Activated CD4-positive, CD25-positive, alpha-beta regulatory T cell (primary cell): ENCODE results near the gene RNF182.
"Not testable (repeated sequence)": the region's sequence is repeated elsewhere in the genome, so short reads cannot be mapped to it uniquely, and the experiment has no call there.

ENCODE experiments used
- DNase-seq, 4 experiments: peaks; one replicate each; lab custom pipeline; 2025; lab: John Stamatoyannopoulos, UW

Gene RNF182, protein sequence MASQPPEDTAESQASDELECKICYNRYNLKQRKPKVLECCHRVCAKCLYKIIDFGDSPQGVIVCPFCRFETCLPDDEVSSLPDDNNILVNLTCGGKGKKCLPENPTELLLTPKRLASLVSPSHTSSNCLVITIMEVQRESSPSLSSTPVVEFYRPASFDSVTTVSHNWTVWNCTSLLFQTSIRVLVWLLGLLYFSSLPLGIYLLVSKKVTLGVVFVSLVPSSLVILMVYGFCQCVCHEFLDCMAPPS

DNA sequence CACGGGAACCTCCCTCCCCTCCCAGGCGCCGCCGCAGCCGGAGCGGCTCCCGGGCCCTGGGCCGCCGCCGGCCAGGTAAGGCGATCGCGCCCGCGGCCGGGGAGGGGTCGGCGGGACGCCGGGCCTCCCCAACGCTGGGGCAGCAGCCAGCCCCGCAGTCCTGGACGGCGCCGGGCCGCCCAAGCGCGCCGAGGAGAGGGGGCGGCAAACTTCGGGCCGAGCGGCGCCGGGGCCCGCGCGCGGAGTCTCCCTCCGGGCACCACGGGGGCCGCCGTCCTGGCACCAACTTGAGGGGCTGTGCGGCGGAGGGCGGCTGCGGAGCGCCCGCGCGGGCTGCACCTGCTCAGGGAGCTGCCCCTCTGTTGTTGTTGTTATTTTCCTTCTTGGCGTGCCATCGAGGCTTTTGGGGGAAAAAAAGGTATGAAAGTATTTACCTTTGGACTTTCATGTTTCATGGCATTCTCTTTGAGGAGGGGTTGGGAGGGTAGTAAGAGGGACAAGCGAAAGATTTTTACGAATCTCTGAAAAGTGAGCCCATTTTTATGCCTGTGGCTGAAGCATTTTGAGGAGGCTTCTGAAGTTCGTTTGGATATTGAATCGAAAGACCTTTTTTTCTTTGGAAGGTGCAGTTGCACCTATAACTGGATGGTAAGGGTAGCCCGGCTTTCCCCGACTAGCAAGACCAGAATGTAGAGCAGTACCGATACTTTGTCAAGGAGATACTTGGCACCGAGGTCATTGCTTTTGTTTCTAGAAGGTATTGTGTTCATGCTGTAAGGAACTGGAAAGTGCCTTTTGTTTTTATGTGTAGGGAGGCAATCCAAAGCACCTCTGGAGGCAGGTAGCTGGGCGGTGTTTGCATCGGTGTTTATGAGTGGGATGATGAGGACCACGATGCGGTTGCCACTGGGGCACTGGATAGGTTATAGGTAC lies at the start of gene RNF182:
RNF182 (plus strand) TSS at position 4 of the 933 bp plus-strand sequence. CDS start 52,168 bp downstream, outside the sequence.
- peak in 1 of 4 experiments; percentile 2 for DNase-seq

DNA sequence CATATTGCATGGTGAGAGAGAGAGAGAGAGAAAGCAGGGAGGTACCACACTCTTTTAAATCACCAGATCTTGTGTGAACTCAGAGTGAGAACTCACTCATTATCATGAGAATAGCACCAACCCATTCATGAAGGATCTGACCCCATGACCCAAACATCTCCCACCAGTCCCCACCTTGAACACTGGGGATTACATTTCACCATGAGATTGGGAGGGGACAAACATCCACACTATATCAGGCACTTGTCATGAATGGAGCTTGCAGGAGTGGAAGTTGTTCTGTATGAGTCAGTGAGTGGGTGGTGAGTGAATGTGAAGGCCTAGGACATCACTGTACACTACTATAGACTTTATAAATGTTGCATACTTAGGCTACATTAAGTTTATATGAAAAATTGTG lies 47.7 kb upstream of the RNF182 start:
- DNase-seq, result no peak

DNA sequence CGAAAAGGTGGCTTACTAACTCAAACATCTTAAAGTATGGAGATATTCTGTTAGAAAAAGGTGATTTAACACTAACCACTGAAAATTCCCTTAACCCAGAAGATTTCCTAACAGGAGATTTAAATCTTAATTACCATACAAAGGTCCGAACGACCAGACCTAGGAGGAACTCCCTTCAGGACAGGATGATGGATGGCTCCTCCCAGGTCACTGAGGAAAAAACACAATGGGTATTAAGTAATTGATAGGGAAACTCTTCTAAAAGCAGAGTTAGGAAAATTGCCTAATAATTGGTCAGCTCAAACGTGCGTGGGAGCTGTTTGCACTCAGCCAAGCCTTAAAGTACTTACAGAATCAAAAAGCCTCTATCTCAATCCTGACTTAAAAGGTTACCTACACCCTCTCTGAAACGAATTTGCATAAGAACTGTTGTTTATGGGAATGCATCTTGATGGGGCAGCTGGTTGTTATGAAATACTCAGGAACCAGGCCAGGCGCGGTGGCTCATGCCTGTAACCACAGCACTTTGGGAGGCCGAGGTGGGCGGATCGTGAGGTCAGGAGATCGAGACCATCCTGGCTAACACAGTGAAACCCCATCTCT lies 44.6 kb upstream of the RNF182 start:
- DNase-seq, result not testable (repeated sequence)

DNA sequence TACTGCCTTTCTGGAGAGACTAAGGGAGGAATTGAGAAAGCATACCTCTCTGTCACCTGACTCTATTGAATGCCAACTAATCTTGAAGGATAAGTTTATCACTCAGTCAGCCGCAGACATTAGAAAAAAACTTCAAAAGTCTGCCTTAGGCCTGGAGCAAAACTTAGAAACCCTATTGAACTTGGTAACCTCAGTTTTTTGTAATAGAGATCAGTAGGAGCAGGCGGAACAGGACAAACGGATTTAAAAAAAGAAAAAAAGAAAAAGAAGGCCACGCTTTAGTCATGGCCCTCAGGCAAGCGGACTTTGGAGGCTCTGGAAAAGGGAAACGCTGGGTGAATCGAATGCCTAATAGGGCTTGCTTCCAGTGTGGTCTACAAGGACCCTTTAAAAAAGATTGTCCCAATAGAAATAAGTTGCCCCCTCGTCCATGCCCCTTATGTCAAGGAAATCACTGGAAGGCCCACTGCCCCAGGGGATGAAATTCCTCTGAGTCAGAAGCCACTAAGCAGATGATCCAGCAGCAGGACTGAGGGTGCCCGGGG lies 43.1 kb upstream of the RNF182 start:
- no peak for DNase-seq

DNA sequence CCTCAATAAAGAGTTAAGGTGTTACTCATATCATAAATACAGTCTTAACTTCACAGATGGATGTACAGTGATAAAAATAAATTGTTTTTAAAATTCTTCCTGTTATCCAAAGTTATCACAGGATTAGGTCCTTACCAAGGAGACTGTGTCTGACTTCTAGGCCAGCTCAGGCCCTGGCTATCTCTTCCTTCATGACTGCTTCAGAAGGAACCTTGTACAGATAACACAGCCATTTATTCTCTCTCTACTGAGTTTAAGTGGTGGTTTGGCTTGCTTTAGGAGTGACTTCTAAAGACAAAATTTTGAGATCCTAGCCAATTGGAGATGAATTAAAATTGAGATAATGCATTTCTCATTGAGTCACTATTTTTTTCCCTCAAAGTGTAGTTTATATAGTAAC lies 40.8 kb upstream of the RNF182 start:
- DNase-seq, result no peak

DNA sequence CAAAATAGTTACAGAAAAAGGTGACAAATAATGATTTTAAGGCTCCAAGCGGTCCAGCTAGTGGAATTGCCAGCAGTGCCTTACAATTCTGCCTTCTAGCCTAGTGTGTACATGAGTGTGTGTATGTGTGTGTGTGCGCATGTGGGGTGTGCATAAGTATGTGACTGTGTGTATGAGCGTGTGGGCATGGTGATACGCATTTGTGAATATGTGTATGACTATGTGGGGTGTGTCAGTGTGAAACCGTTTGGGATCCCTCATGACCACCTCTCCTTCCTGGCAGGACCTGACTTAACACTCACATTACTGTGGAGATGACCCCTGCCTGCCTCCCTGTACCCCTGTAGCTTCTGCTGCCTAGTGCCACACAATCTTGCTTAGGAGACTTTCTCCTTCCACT lies 40.4 kb upstream of the RNF182 start:
- DNase-seq, result no peak

DNA sequence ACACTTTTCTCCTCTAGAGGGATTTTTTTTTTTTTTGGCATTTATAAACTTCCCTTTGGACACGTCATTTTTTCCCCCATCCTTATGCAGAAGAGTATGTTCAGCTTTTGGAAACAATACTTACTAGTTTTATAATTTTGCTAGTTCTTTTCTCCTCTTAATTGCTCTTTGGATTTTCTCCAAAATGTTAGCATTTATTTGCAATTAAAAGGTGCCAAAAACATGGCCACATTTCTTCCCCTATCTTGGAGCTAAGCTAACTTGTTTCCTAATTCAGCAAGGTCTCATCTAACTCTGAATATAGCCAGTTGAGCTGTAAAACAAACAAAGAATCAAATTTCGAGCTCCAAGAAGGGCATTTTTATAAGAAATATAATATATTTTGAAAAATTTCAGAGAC lies 39.2 kb upstream of the RNF182 start:
- no peak for DNase-seq

DNA sequence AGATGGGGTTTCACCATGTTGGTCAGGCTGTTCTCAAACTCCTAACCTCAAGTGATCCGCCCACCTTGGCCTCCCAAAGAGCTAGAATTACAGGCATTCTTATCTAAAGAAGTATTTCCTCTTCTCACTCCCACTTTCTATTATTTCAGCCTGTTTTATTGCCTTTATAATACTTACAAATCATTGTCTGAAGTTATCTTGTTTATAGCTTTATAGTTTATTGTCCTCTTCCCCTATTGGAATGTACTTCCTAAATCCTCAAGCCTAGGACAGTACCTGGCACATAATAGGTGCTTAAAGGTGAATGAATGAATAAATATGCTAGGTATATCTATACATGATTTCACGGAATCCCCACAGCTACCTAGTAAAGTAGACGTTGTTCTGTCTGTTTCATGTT lies 37.8 kb upstream of the RNF182 start:
- no peak for DNase-seq

DNA sequence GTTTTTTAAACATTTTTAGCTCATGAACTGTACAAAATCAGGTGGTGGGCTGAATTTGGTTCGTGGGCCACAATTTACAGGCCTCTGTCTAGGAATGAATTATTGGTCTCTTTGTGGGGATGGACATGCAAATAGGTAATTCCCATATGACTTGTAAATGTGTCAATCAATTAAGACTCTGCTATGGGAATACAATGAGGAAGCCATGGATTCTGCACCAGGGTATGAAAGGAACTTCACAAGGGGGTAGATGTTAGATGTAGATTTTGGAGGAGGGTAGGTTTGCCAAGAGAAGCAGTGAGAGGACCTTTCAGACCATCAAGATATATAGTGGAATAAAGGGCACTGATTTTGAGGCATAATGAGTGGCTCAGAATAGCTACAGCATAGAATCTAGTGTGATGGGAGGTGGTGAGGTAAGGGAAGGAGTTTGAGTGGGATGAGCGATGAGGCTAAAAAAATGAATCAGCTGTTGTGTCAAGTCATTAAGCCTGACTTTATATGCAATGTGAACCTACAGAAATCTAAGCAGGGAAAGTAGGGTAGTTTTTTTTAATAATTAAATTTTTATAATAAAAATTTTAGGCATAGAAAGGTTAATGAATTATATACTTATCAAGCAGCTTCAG lies 32.6 kb upstream of the RNF182 start:
- no peak for DNase-seq

DNA sequence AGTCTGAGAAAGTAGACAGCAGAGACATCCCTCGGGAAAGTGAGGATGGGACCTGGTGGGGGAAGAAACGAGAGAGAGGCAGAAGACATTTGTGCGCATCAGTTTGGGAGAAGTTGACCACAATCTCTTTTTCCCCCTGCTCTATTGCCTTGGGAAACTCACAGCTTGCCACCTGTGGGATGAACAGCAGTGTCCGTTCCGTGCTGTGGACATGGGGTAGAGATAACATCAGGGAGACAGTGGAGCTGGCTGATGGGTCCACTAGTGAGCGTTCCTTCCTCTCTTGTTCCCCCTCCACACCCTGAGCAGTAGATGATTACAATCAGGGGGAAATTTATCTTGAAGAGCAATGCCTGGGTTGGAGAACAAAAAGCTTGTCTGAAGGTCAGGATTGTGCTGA lies 21.8 kb upstream of the RNF182 start:
- DNase-seq, result no peak

DNA sequence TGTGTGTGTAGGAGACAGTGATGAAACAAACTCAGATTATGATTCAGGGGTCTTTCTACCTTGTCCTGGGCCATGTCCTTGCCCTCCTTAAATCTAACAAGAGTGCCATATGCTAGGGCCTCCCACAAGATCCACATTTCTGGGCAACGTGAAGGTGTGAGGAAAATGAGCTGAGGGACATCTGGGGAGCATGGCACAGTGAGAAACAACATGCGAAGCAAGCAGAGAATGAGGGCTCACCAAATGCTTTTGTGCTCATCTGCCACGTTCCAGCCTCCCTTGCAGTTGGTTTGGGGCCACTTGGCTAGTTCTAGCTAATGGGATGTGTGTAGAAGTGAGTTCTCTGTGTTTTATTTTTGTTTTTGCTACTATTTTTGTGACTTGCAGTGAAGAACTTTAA lies 21.4 kb upstream of the RNF182 start:
- no peak for DNase-seq

DNA sequence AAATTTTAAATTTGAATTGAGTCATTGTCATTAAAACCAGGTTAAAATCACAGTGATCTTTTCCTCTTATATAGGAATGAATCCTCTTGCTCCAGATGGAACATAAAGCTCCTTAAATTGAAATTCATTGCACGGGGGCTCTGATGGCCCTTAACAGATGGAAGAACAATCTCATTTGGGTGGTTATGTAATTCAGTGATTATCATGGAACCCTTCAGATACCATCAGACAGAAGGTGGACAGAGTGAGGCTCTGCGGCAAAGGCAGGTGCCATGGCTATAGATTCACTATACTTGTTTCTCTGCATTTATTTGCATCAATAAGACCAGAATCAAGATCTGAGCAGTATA lies 17.8 kb upstream of the RNF182 start:
- no peak for DNase-seq

DNA sequence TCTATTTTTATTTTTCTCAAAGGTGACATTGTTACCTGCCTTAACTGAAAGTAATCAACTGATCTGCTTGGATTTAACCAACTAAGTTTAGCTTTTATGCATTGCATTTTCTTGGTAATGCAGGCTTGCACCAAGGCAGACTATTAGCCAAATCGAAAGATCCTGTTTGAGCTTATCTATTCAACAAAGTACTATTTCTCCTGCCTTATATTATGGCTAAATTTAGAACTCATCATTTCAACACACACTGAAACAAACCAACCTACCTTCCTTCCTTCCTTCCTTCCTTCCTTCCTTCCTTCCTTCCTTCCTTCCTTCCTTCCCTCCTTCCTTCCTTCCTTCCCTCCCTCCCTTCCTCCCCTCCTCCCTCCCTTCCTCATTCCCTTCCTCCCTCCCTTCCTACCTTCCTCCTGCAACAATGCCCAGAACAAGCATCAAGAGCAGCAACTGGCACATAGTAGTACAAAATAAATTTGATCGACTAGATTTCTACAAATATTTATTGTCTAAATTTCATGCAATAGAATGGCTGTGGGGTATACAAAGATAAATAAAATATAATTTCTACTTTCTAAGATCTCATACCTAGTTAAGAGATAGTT lies 17.0 kb upstream of the RNF182 start:
- DNase-seq, result no peak

DNA sequence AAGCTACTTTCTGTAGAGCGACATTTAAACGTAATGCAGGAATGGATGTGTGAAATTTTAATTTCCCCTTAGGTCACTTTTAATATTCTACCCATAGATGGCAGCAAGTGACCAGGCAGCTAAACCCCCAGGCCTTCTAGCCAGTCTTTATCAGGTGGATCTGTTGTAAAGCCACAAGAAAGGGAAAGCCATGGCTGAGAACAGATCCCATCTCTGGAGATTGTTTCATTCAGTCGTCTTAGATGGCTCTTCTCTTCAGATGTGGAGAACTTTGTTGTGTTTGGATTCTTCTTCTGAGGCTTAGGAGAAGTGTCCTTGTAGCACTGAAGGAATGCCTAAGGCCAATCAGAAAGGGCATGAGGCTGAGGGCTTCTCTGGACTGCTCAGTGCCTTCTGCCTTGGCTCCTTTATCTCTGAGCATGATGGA lies 15.8 kb upstream of the RNF182 start:
- DNase-seq, result peak in 2 of 4 experiments; percentile 1 to 2

DNA sequence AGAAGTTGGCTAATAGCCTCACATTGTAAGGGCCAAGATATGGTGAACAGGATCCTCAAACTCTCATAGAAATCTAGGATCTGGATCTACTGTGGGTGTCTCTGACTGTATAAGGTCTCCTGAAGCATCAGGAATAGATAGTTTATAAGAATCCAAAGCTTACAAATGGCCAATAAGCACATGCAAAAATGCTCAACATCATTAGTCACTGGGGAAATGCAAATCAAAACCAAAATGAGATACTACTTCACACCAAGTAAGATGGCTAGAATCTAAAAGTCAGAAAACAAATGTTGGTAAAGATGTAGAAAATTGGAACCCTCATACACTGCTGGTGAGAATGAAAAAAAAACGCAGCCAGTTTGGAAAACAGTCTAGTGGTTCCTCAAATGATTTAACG lies 14.3 kb upstream of the RNF182 start:
- DNase-seq, result no peak

DNA sequence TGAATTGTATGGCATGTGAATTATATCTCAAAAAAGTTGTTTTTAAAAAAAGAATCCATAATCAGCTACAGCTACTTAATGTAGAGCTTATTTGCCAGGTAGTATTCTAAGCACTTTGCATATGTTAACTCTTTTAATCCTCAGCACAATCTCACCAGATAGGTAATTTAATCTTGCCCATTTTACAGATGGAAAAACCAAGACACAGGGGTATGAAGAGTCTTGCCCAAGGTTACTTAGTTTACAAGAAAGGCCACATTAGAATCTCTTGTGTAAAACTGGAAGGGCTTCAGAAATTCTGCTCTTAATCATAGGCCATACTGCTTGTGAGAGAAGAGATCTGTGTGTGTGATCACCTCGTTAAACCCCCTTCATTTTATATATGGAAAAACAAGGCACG lies 13.4 kb upstream of the RNF182 start:
- no peak for DNase-seq

DNA sequence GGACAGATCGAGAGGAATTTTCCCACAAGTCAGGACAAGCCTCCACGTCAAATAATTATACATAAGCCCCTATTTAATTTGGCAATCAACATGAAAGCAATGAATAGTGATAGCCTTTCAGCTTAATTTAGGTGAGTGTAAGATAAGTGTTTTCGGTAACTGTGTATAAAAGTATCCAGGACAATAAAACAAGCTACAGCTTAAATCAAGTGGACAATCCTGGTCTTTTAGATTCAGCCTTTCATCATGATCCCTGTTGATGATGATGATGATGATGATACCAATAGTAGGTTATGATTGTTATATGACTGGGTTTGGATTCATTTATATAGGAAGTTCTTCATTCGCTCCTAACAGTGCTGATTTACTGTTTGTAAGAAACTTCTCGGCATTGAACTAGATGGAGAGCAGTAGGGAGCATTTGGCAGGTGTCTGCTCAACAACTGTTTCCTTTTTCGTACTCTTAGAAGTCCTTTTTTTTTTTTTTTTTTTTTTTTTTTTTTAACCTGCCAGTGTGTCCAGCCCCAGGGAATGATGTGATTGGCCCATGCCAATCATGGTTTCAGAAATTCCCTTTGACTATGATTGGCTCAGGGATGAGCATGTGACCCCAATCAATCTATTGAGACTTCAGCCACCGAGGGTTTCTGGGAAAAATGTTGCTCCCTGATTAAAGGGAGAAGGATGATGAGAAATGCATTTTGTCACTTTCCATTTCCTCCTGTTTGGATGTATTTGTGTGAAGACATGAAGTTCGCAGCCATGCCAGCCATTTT lies 11.3 kb upstream of the RNF182 start:
- no peak for DNase-seq

DNA sequence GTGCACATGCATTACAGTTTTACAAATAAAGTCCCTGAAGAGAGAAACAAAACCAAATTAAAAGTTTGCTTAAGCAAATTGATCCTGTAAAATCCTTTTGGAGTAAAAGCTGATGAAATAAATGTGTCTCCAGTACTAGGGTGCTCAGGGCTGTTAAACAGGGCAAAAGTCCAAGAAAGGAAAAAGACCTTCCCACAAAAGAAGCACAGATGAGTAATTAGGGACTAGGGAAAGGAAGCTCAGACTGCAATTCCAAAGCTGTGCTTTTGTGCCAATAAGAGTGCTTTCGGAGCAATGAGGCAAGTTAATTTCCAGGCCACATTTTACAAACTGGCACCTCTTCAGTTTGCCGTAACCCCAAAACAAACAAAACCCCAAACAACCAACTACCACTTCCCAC lies 10.4 kb upstream of the RNF182 start:
- no peak for DNase-seq

DNA sequence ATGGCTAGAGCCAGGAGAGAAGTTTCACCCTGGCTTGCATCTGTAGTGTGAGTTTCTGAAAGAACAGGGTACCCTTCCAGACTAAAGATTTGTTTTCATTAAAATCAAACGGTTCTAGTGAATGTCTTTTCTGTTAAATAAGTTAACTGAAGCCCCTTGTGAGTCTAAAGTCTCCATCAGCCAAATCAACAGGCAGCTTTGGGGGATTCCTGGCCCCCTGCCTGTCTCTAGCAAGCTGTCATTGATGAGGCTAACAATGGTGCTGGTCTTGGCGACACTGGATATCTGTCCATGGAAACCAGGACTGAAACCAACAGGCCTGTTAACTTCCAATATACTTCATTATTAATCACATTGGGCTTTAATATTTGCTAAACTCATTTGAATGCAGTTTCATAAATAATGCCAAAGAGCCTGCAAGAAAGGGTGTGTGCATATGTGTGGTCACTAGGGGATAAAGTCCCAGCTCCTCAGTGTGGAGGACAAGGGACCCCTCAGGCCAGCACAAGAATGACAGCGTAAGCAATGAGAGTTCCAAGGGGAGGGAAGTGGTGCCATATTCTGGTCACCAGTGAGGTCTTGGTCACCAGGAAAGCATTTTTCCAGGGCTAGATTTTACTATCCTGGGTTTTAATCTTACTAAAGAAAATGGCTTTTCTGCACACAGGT lies 9.1 kb upstream of the RNF182 start:
- DNase-seq, result no peak

DNA sequence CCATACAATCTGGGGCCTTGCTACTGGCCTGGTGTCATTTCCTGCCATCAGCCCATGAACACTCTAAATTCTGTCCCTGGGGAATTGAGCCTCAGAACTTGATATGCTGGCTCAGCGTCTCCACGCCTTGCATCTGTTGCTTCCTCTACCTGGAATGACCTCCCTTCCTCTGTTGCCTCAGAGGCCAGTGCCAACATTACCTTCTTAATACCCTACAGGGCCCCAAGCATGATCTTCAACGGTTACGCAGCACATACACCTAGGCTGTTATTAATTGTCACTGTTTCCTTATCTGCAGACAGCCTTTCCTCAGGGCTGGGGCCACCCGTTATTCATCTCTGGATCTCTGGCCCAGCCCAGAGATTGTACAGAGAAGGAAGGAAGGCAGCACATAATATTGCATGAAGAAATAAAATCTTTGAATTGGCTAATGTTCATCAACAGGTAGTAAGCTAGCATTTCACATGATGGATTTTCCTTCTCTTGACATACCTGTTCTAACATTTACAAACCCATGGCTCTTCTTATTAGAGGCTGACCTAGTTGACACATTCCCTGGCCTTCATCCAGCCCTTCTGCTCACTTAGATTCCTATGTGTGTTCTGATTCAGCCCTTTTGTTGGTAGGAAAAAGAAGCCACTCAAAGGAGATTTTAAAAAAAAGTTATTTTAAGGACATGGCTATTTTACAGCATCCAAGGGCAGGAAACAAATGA lies 8.4 kb upstream of the RNF182 start:
- no peak for DNase-seq
